CD4-positive, alpha-beta T cell treated with Interleukin-10 for 1 hour (primary cell): ENCODE data around the gene TRAT1.
A peak's percentile ranks its signal among the peaks of the same experiment; 100 is the strongest.
"Not testable (repeated sequence)": the region's sequence is repeated elsewhere in the genome, so short reads cannot be mapped to it uniquely, and the experiment has no call there.

Source experiments
- DNase-seq: peaks from one replicate; pipeline ENCODE4 v3.0.0-alpha.2; 2020

The TRAT1 gene

DNA sequence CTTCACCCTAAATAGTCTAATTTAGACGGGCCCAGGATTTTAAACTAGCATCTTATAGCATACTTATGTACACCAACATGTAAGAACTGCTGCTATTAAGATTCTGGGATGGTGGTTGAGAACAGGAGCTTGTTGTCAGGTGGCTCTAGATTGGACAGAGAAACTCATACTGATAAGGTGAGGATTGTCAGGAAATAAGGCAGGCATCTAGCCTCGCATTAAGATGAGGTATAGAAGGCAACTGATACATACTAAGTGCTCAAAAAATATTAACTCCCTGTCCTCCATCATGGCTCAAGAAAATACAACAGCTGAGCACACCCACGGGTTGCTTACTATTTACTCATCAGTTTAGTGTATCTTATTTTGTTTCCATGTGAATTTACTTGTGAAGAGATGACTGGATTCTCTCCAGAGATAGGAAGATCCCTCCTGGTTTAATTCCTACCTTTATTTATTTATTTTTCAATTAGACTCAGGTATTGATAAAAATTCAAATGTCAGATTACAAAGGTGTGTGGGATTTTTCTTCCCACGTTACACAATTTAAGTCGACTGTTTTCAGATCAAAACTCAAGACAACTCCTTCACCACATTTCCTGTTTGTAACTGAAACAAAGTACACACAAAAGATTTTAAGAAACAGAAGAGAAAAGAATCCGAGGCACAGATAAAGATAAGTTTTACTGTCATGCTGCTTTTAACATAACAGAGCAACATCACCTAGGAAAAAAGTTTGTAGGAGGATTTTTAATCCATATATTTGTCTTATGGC, at the start of gene TRAT1:
TSS of gene TRAT1 (plus strand) at position 664 of the 775 bp plus-strand sequence. CDS start 142 bp downstream, outside the sequence.
- DNase-seq: peak; percentile 46

DNA sequence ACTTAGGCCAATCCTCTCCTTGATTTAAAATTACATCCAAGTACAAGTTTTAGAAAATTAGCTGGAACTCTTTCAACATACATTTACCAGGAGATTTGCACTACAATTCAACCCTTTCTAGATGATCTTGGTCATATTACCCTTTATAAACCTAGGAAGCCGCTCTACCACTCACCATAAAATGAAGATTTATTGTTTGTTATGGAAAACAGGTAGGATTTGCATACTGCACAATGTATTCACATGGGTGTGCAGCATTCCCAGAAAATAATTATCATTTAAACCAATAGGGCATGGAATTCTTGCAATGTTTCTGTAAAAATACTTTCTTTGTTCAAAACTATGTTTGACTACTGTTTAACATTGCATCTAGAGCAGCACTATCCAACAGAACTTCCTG, 46.9 kb upstream of the TRAT1 start:
- DNase-seq: no peak

DNA sequence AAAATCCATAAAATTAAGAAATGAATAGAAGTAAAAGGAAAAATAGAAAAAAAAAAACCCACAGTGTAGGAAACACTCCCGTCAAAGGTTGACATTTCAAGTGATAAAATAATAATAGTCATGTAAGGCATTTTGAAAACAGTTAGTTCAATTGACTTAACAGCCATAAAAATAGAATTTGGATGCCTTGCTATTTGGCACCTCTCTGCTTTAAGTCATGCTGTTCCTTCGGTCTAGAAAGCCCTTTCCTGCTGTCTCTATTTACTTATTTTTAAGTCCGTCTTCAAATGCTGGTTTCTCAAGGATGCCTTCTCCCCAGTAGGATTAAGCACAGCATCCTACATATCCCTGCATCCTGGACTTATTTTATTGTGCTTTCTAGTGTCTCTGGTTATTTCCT, 43.1 kb upstream of the TRAT1 start:
- DNase-seq: no peak

DNA sequence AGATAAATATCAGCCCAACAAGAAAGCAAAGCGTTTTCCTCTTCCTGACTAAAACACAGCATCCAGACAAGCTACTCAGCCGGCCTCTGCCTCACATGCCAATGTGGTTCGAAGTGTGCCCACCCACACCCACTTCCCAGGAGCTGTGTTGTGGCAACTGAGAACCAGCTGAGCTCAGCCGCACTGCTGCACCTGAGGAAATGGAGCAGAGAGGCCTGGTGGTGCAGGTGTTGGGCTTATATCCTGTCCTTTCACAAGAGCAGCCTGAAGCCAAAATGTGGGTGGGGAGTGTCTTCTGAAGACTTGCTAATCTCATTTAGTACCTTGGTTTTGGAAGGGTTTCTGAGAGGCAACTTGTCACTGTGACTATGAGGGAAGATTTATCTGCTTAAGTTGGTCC, 42.4 kb upstream of the TRAT1 start:
- peak; percentile 44 for DNase-seq

DNA sequence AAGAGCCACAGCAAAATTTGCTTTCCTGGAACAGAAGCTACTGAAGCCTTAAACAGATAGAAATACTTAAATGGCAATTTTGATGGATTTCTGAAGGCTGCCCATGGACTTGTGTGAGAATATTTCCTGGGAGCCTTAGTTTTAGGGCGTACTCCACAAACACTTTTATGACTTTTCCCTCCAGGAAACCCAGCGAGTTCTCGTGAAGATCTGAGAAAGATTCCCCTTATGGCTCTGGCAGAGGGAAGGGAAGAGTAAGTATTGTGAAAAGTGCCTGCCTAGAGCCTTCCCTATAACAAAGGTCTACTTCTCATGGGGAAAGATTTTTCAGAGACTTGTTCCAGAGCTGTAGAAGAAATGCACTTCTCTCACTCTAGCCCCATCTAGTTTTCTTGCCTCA, 31.1 kb upstream of the TRAT1 start:
- no peak for DNase-seq

GRCh38 chr3:108804437-108804836, 18.1 kb upstream of the TRAT1 start:
- no peak for DNase-seq

- no peak for DNase-seq
Measured at GRCh38 chr3:108804966-108805365, 17.6 kb upstream of the TRAT1 start.

GRCh38 chr3:108806316-108806715, 16.3 kb upstream of the TRAT1 start:
- DNase-seq: peak; percentile 76

DNA sequence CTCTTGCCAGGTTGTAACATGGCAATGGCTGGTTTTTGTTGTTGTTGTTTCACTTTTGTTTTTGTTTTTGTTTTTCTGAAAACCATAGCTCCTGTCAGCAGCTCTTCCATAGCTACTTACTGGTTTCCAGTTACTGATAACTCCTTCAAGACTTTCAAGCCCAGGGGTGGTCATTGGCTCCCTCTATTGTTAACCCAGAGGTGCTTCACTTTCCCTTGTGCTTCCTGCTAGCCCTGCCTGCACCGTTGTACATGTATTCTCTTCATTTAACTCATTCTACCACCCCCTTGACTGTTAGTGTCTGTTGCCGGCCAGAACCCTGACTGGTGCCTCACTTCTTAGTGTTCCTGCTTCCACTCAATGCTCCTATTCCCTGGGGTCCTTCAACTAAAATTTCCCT, 4.2 kb upstream of the TRAT1 start:
- peak; percentile 81 for DNase-seq

- DNase-seq: peak; percentile 32
Measured at GRCh38 chr3:108820586-108820985, 2.0 kb upstream of the TRAT1 start.

- no peak for DNase-seq
Measured at GRCh38 chr3:108823227-108823626, 641 bp downstream of the TRAT1 start.

GRCh38 chr3:108823803-108824202, 1.2 kb downstream of the TRAT1 start:
- not testable (repeated sequence) for DNase-seq

GRCh38 chr3:108826309-108827187, 4.0 kb downstream of the TRAT1 start:
- DNase-seq: no peak

GRCh38 chr3:108830381-108830780, 7.8 kb downstream of the TRAT1 start:
- DNase-seq: no peak

DNA sequence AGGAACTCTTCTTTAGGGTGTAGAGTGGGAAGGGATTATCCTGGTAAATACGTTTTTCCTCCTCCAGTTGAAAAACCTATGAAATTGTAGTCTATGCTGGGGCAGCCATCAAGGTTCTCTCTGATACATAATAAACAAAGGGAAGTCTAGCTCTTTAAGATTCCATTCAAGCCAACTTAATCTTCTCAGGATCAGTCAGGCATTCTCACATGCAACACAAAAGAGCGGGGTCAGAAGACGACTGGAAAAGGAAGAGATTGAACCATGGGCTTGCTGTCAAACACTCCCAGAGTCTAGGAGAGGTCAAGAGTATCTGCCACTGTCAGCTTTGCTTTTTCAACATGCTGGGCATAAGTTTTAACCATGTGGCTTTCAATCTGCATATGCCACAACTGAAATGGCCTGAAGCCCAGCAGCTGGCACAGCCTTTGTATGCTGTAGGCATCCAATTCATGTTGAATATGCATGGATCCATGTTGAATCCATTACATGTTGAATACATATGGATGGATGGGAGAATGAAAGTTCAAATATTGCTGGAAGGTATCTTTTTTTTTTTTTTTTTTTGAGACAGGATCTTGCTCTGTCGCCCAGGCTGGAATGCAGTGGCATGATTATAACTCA, 8.5 kb downstream of the TRAT1 start:
- no peak for DNase-seq

GRCh38 chr3:108833611-108834010, 11.0 kb downstream of the TRAT1 start:
- DNase-seq: peak; percentile 32

DNA sequence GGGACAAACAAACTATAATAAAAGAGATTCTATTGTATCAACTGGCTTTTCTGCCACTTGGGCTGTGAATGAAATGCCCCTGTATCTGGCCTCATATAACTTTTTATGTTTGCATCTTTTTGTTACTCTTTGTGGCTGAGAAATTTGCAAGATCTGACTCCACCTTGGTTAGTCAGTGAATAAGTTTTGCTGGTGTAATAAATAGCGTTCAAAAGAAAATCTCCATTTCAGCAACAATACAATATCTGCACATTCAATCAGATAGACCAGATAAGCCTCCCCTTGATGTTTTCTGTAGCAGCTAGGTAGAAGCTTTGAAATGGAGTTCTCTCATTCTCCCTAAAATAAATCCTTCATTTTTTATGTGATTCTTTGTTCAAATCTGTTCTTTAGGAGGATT, 12.0 kb downstream of the TRAT1 start:
- DNase-seq: peak; percentile 41

DNA sequence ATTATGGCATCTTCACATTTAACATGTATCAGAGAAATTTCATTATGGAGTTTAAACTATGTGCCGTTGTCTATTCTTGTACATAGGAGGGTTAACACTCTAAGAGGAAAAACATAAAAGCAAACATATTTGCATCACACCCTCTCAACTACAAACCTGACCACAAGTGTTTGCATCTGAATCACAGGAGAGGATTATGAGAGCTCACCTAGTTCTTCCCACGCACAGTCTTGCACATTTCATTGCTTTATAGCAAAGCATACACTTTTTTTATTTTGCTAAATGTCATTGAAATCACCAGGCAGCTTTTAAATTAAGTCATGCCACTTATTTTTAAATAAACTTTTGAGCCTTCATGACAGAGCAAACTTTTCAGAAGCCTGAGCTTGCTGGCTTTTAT, 12.5 kb downstream of the TRAT1 start:
- peak; percentile 54 for DNase-seq

GRCh38 chr3:108838436-108838835, 15.8 kb downstream of the TRAT1 start:
- DNase-seq: peak; percentile 40

DNA sequence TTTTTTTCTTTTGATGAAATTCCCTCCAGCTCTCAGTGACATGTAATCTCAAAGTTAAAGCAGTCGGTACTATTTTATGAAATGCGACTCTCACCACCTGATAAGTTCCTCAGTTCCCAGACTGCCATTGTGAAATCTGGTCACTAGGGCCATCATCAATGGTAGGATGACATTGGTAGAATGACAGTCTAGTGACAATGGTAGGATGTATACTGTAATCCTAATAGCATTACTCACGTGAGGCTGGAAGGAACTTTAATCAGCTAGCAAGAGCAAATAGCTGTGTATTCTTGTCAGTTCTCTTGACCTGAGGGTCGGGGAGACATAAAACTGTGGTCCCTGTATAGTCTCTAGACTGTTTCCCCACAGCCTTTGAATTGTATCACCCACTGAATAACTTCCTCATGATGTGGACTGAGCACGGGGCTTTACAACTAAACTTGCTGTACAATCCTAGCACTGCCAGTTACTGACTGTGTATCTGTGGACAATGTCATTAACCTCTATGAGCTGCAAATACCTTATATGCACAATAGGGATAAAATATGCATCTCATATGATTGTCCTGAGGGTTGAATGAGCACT, 23.2 kb downstream of the TRAT1 start:
- DNase-seq: no peak

GRCh38 chr3:108847187-108847586, 24.6 kb downstream of the TRAT1 start:
- DNase-seq: no peak

- DNase-seq: no peak
Measured at GRCh38 chr3:108849075-108849474, 26.5 kb downstream of the TRAT1 start.

DNA sequence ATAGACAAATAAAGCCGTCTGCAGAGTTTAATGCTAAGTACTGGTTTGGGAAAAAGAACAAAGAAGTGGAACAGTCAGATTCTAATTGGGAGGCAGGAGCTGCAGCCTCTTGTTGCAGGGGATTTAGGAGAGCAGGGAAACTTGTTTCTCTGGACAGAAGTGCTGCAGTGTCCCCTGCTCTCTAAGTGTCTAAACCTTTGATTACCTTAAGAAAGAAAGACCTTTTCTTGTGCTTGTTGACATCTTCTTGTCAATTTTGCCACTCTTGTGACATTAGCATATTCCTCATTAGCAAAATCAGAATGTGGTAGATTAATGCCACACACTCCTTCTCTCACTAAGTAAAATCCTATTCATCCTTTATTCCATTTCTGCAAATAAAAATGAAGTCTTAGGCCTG, 38.8 kb downstream of the TRAT1 start:
- no peak for DNase-seq
